Endodermal cell (in vitro differentiated cells): ENCODE results near the gene C3orf62. TPM values are rescaled to one million over a fixed set of nuclear protein-coding genes. Genes with fewer than 3 reads are reported as not detected.

Source experiments
- DNase-seq: peaks from one replicate; pipeline ENCODE4 v3.0.0-alpha.2; 2017
- H3K27ac ChIP-seq: 2 replicates; pipeline ENCODE4 v1.5.1; 2013; ENCODE audit warnings: mild to moderate bottlenecking, low read depth, low read length, moderate library complexity
- H3K27me3 ChIP-seq: 2 replicates; pipeline ENCODE4 v1.6.1; 2013; ENCODE audit warnings: mild to moderate bottlenecking, low read length, moderate library complexity; ENCODE audit not compliant: insufficient read depth, control insufficient read depth, poor library complexity, severe bottlenecking
- H3K36me3 ChIP-seq: 2 replicates; pipeline ENCODE4 v1.7.0; 2013; ENCODE audit warnings: mild to moderate bottlenecking, low read length, moderate library complexity; ENCODE audit not compliant: control insufficient read depth, insufficient read depth
- H3K4me1 ChIP-seq: one replicate; pipeline ENCODE4 v1.7.0; 2013; ENCODE audit warnings: low read length; ENCODE audit not compliant: control insufficient read depth, insufficient read depth
- H3K4me3 ChIP-seq: 2 replicates; pipeline ENCODE4 v1.5.1; 2013; ENCODE audit warnings: mild to moderate bottlenecking, low read length, moderate library complexity
- H3K9ac ChIP-seq: 2 replicates; pipeline ENCODE4 v1.6.1; 2013; ENCODE audit warnings: mild to moderate bottlenecking, low read length, moderate library complexity; ENCODE audit not compliant: poor library complexity, severe bottlenecking; ENCODE audit errors: extremely low read depth
- H3K9me3 ChIP-seq: 2 replicates; pipeline ENCODE4 v1.6.1; 2013; ENCODE audit warnings: mild to moderate bottlenecking, low read length, moderate library complexity; ENCODE audit not compliant: control insufficient read depth
- H3K27ac Mint-ChIP-seq: 2 replicates; pipeline ENCODE4 v1.8.0; 2020; ENCODE audit warnings: mixed read lengths
- H3K27me3 Mint-ChIP-seq: 2 replicates; pipeline ENCODE4 v1.8.0; 2021; ENCODE audit warnings: mild to moderate bottlenecking, mixed read lengths; ENCODE audit not compliant: insufficient read depth
- H3K36me3 Mint-ChIP-seq: 2 replicates; pipeline ENCODE4 v1.8.0; 2020; ENCODE audit warnings: low read depth, mixed read lengths
- H3K4me1 Mint-ChIP-seq: 2 replicates; pipeline ENCODE4 v1.8.0; 2020; ENCODE audit warnings: mixed read lengths
- H3K4me3 Mint-ChIP-seq: 2 replicates; pipeline ENCODE4 v1.8.0; 2020; ENCODE audit warnings: mild to moderate bottlenecking, moderate library complexity, mixed read lengths
- H3K9me3 Mint-ChIP-seq: 2 replicates; pipeline ENCODE4 v1.8.0; 2020; ENCODE audit warnings: mild to moderate bottlenecking, mixed read lengths
- WGBS, 2 experiments: methylation state at CpG; one replicate each; pipeline versions ENCODE4 v1.1.5 to v1.1.7; 2013; ENCODE audit warnings: missing lambda C conversion rate in 2 of 2, mixed read lengths in 1 of 2; ENCODE audit not compliant: insufficient coverage in 1 of 2, insufficient read length in 1 of 2; 5-methylcytosine and 5-hydroxymethylcytosine counted together
- total RNA-seq, 2 donors: library from RNA; stranded (reverse); fragmentation: NEBNext Ultra II Directional in 1 of 2; extraction: Animal tissue kit (Norgen Biotek cat#: 25700) in 1 of 2; gene quantifications; 2 replicates in 1 of 2; 3 replicates in 1 of 2; pipeline ENCODE4 v1.2.1, GENCODE V29; 2021
- TF ChIP-seq, protein P1 (sequence below): fragments of 200-600 bp; sonication (generic); conservative IDR thresholded peaks from 2 replicates; pipeline ENCODE4 v1.5.0; 2021; ENCODE audit warnings: antibody characterized with exemption, mild to moderate bottlenecking

Gene C3orf62
- total RNA-seq, 2 donors from 2014 or later = 3.6 to 4.8 TPM

DNA sequence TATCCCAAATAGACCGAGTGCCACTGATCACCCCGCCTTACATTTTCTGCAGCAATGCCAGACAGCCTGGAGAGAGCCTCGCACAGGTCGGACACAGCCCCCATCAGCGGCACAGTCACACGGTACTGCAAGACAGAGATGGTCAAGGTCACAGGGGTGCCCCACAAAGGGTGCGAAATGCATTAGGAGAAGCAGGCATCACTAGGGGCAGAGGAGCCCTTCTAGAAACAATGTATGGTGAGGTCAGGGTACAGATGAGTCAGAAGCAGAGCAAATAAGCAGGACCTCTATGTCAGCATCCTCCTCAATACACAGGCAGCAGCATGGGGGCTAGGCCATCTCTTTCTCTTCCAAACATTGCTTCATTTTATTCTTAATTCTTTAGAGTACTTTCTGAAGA, 21.5 kb upstream of the C3orf62 start:
- H3K36me3 Mint-ChIP-seq = peaks cover 76% of the 10 kb centered on the region

DNA sequence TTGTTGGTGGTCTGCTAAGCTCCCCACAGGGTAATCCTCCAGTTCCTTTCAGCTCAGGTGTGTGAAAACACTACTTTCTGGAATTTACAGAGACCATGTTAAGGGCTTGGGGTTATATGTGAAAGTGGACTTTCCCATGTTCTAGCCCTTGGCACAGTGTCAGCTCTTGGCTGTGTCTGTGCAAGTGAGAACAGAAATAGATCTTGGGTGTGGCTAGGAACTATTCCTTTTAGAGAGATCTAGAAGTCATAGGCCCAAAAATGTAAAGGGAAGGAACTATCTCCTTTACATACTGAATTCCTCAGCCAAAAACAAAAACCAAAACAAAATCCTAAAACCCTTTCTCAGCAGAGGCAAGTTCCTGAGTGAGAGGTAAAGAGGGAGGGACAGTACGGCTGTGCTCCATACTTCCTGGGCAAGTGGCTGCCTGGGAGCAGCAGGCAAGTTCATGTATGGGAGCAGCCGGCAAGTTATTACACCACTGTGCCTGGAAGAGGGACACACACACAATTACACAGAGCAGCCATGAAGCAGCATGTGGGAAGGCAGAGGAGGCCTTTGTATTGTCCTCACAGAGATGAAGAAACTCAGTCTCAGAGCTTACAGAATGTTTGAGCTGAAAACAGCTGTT, 19.9 kb upstream of the C3orf62 start:
- no peak overlapping the region for H3K27ac Mint-ChIP-seq
- Histone ChIP-seq H3K9me3 (no peaks in the 10 kb centered on the region), H3K27ac (no peak overlapping the region), H3K9ac (no peak overlapping the region), H3K4me3 (no peak overlapping the region), H3K4me1 (no peaks in the 10 kb centered on the region), H3K27me3 (no peaks in the 10 kb centered on the region), H3K36me3 (peaks cover 78% of the 10 kb centered on the region)
- H3K4me1 Mint-ChIP-seq = no peaks in the 10 kb centered on the region
- DNase-seq = no peak
- H3K4me3 Mint-ChIP-seq = no peak overlapping the region
- no peaks in the 10 kb centered on the region for H3K27me3 Mint-ChIP-seq
- 92% methylated on average over 2 of the region's 2 CpGs; no CpG with 5 or more reads in 1 of the 2 experiments for WGBS, 2 experiments
- TF ChIP-seq, protein P1, sequence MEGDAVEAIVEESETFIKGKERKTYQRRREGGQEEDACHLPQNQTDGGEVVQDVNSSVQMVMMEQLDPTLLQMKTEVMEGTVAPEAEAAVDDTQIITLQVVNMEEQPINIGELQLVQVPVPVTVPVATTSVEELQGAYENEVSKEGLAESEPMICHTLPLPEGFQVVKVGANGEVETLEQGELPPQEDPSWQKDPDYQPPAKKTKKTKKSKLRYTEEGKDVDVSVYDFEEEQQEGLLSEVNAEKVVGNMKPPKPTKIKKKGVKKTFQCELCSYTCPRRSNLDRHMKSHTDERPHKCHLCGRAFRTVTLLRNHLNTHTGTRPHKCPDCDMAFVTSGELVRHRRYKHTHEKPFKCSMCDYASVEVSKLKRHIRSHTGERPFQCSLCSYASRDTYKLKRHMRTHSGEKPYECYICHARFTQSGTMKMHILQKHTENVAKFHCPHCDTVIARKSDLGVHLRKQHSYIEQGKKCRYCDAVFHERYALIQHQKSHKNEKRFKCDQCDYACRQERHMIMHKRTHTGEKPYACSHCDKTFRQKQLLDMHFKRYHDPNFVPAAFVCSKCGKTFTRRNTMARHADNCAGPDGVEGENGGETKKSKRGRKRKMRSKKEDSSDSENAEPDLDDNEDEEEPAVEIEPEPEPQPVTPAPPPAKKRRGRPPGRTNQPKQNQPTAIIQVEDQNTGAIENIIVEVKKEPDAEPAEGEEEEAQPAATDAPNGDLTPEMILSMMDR = no peak
- H3K36me3 Mint-ChIP-seq = peaks cover 80% of the 10 kb centered on the region
- H3K9me3 Mint-ChIP-seq = no peaks in the 10 kb centered on the region

More for the DNA sequence above, 21.5 kb upstream of the C3orf62 start:
- Mint-ChIP-seq H3K27me3 (no peaks in the 10 kb centered on the region), H3K9me3 (no peaks in the 10 kb centered on the region), H3K4me3 (no peak overlapping the region), H3K4me1 (no peaks in the 10 kb centered on the region), H3K27ac (no peak overlapping the region)
- Histone ChIP-seq H3K9me3 (no peaks in the 10 kb centered on the region), H3K4me1 (no peaks in the 10 kb centered on the region), H3K27ac (no peak overlapping the region), H3K4me3 (no peak overlapping the region), H3K27me3 (no peaks in the 10 kb centered on the region), H3K36me3 (peaks cover 75% of the 10 kb centered on the region), H3K9ac (no peak overlapping the region)
- no peak for DNase-seq
- TF ChIP-seq, protein P1 = no peak
- 96 to 97% methylated on average over 5 to 7 of the region's 7 CpGs for WGBS, 2 experiments

DNA sequence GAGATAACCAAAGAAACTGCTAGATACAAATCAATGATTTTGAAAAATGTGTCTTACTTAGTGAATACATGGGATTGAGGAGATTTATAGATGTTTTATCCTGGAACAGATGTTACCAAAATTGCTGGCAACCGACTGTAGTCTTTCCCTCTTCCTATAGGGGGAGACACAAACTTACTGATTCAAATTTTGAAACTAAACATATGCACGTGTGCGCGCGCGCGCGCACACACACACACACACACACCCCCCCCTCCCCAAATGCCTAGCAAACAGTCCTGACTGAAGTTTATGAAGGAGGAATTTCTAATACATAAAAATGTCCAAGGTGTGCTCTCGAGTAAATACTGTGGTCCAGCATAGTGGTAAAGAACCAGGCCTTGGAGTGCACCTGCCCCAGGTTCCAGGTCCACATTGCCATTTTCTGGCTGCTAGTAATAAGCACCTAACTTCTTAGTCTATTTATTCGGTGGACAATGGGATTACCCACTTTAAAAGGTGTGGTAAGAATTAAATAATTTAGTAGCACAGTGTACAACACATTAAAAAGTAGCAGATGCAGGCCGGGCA, 18.5 kb upstream of the C3orf62 start:
- no peaks in the 10 kb centered on the region for H3K27me3 ChIP-seq
- H3K9me3 Mint-ChIP-seq = no peaks in the 10 kb centered on the region
- H3K36me3 Mint-ChIP-seq = peaks cover 75% of the 10 kb centered on the region
- DNase-seq = peak; percentile 55
- TF ChIP-seq, protein P1 = peak; percentile 78
- no peaks in the 10 kb centered on the region for H3K27me3 Mint-ChIP-seq
- no peak overlapping the region for H3K27ac ChIP-seq
- H3K27ac Mint-ChIP-seq = no peak overlapping the region
- no peak overlapping the region for H3K9ac ChIP-seq
- H3K9me3 ChIP-seq = no peaks in the 10 kb centered on the region
- WGBS, 2 experiments = 98 to 100% methylated on average over 2 to 5 of the region's 11 CpGs
- H3K36me3 ChIP-seq = peaks cover 74% of the 10 kb centered on the region
- H3K4me3 Mint-ChIP-seq = no peak overlapping the region
- no peak overlapping the region for H3K4me3 ChIP-seq
- no peaks in the 10 kb centered on the region for H3K4me1 ChIP-seq
- H3K4me1 Mint-ChIP-seq = no peaks in the 10 kb centered on the region
